NCI-H128 (cell line): Measurements from ENCODE around the gene RPS6KA2.

Experiments
- DNase-seq: peaks from one replicate; lab custom pipeline; 2025; ENCODE audit not compliant: unreplicated experiment; lab: John Stamatoyannopoulos, UW

RPS6KA2 gene

GRCh38 chr6:166505133-166505905, 121.7 kb downstream of the RPS6KA2 start:
- DNase-seq: no peak

GRCh38 chr6:166504100-166504499, 123.0 kb downstream of the RPS6KA2 start:
- no peak for DNase-seq

GRCh38 chr6:166503167-166503744, 123.8 kb downstream of the RPS6KA2 start:
- no peak for DNase-seq

- no peak for DNase-seq
These were observed 124.6 kb downstream of the RPS6KA2 start for GRCh38 chr6:166502453-166502852.

- no peak for DNase-seq
These were observed 125.8 kb downstream of the RPS6KA2 start for GRCh38 chr6:166501246-166501645.

- DNase-seq: no peak
These were observed 126.8 kb downstream of the RPS6KA2 start for GRCh38 chr6:166500246-166500645.

GRCh38 chr6:166499350-166500163, 127.5 kb downstream of the RPS6KA2 start:
- DNase-seq: no peak

GRCh38 chr6:166498661-166499349, 128.2 kb downstream of the RPS6KA2 start:
- no peak for DNase-seq

- DNase-seq: no peak
These were observed 128.8 kb downstream of the RPS6KA2 start for GRCh38 chr6:166498228-166498627.

GRCh38 chr6:166497087-166497899, 129.8 kb downstream of the RPS6KA2 start:
- DNase-seq: no peak

- DNase-seq: no peak
These were observed 130.6 kb downstream of the RPS6KA2 start for GRCh38 chr6:166496460-166496859.

- no peak for DNase-seq
These were observed 131.3 kb downstream of the RPS6KA2 start for GRCh38 chr6:166495487-166496314.

GRCh38 chr6:166494757-166495486, 132.1 kb downstream of the RPS6KA2 start:
- no peak for DNase-seq

GRCh38 chr6:166494101-166494441, 133.0 kb downstream of the RPS6KA2 start:
- DNase-seq: no peak

- DNase-seq: no peak
These were observed 133.5 kb downstream of the RPS6KA2 start for GRCh38 chr6:166493427-166494100.

GRCh38 chr6:166492092-166492741, 134.8 kb downstream of the RPS6KA2 start:
- DNase-seq: no peak

GRCh38 chr6:166490671-166491500, 136.2 kb downstream of the RPS6KA2 start:
- DNase-seq: no peak
